Measurements from ENCODE around the gene MAST4. TPM values are rescaled to one million over a fixed set of nuclear protein-coding genes. Genes with fewer than 3 reads are reported as not detected.

Gene MAST4
- total RNA-seq, 1 experiment from 2014 or later, result 11.8 TPM

- Histone ChIP-seq H3K36me3 (ENCODE audit: insufficient read depth, low read length) (no peaks in the 10 kb centered on the region), H2AFZ (ENCODE audit: low read length) (no peak overlapping the region), H3K9me3 (ENCODE audit: low read length) (no peaks in the 10 kb centered on the region), H3K27me3 (ENCODE audit: low read length) (no peaks in the 10 kb centered on the region), H3K9me2 (replicated peaks; ENCODE audit: insufficient read depth, low read length) (no peaks in the 10 kb centered on the region), H3K4me3 (ENCODE audit: low read length) (no peak overlapping the region), H3K4me2 (ENCODE audit: low read depth, low read length, poor library complexity, severe bottlenecking) (no peak overlapping the region), H3K79me2 (ENCODE audit: low read length) (no peaks in the 10 kb centered on the region), H3K9ac (ENCODE audit: low read length) (no peak overlapping the region), H3K27ac (ENCODE audit: low read length) (no peak overlapping the region), H4K20me1 (ENCODE audit: insufficient read depth, low read depth, low read length) (no peaks in the 10 kb centered on the region), H3K4me1 (ENCODE audit: low read length) (no peaks in the 10 kb centered on the region)
- DNase-seq, result no peak
Measured at GRCh38 chr5:66658516-66658915, 62.3 kb downstream of the MAST4 start.

GRCh38 chr5:66659780-66660179, 63.6 kb downstream of the MAST4 start:
- no peaks in the 10 kb centered on the region for H3K36me3 ChIP-seq (ENCODE audit: insufficient read depth, low read length)
- no peaks in the 10 kb centered on the region for H3K27me3 ChIP-seq (ENCODE audit: low read length)
- H3K9me2 ChIP-seq (replicated peaks; ENCODE audit: insufficient read depth, low read length), result no peaks in the 10 kb centered on the region; the same call in 1 of the 2 replicates
- no peak overlapping the region for H3K27ac ChIP-seq (ENCODE audit: low read length)
- no peak overlapping the region for H2AFZ ChIP-seq (ENCODE audit: low read length)
- no peak for DNase-seq
- no peaks in the 10 kb centered on the region for H3K9me3 ChIP-seq (ENCODE audit: low read length)
- H3K4me3 ChIP-seq (ENCODE audit: low read length), result no peak overlapping the region
- H4K20me1 ChIP-seq (ENCODE audit: insufficient read depth, low read depth, low read length), result no peaks in the 10 kb centered on the region
- H3K79me2 ChIP-seq (ENCODE audit: low read length), result no peaks in the 10 kb centered on the region
- no peaks in the 10 kb centered on the region for H3K4me1 ChIP-seq (ENCODE audit: low read length)
- H3K9ac ChIP-seq (ENCODE audit: low read length), result no peak overlapping the region
- no peak overlapping the region for H3K4me2 ChIP-seq (ENCODE audit: low read depth, low read length, poor library complexity, severe bottlenecking)

- Histone ChIP-seq H3K36me3 (ENCODE audit: insufficient read depth, low read length) (no peaks in the 10 kb centered on the region), H2AFZ (ENCODE audit: low read length) (no peak overlapping the region), H3K4me3 (ENCODE audit: low read length) (no peak overlapping the region), H3K79me2 (ENCODE audit: low read length) (no peaks in the 10 kb centered on the region), H3K4me1 (ENCODE audit: low read length) (no peaks in the 10 kb centered on the region), H3K27me3 (ENCODE audit: low read length) (no peaks in the 10 kb centered on the region), H3K27ac (ENCODE audit: low read length) (no peak overlapping the region), H3K4me2 (ENCODE audit: low read depth, low read length, poor library complexity, severe bottlenecking) (no peak overlapping the region), H3K9me2 (replicated peaks; ENCODE audit: insufficient read depth, low read length) (no peaks in the 10 kb centered on the region; the same call in 1 of the 2 replicates), H4K20me1 (ENCODE audit: insufficient read depth, low read depth, low read length) (no peaks in the 10 kb centered on the region), H3K9me3 (ENCODE audit: low read length) (no peaks in the 10 kb centered on the region), H3K9ac (ENCODE audit: low read length) (no peak overlapping the region)
- no peak for DNase-seq
Measured at GRCh38 chr5:66660396-66660795, 64.2 kb downstream of the MAST4 start.

GRCh38 chr5:66661149-66661548, 65.0 kb downstream of the MAST4 start:
- Histone ChIP-seq H2AFZ (ENCODE audit: low read length) (no peak overlapping the region), H3K4me3 (ENCODE audit: low read length) (no peak overlapping the region), H4K20me1 (ENCODE audit: insufficient read depth, low read depth, low read length) (no peaks in the 10 kb centered on the region), H3K9me2 (replicated peaks; ENCODE audit: insufficient read depth, low read length) (no peaks in the 10 kb centered on the region; the same call in 1 of the 2 replicates), H3K4me2 (ENCODE audit: low read depth, low read length, poor library complexity, severe bottlenecking) (no peak overlapping the region), H3K27me3 (ENCODE audit: low read length) (no peaks in the 10 kb centered on the region), H3K9ac (ENCODE audit: low read length) (no peak overlapping the region), H3K27ac (ENCODE audit: low read length) (no peak overlapping the region), H3K4me1 (ENCODE audit: low read length) (no peaks in the 10 kb centered on the region), H3K9me3 (ENCODE audit: low read length) (no peaks in the 10 kb centered on the region), H3K79me2 (ENCODE audit: low read length) (no peaks in the 10 kb centered on the region), H3K36me3 (ENCODE audit: insufficient read depth, low read length) (no peaks in the 10 kb centered on the region)
- DNase-seq, result no peak

- DNase-seq, result no peak
- Histone ChIP-seq H4K20me1 (ENCODE audit: insufficient read depth, low read depth, low read length) (no peaks in the 10 kb centered on the region), H3K4me2 (ENCODE audit: low read depth, low read length, poor library complexity, severe bottlenecking) (no peak overlapping the region), H3K4me3 (ENCODE audit: low read length) (no peak overlapping the region), H2AFZ (ENCODE audit: low read length) (no peak overlapping the region), H3K4me1 (ENCODE audit: low read length) (no peaks in the 10 kb centered on the region), H3K9me3 (ENCODE audit: low read length) (no peaks in the 10 kb centered on the region), H3K9ac (ENCODE audit: low read length) (no peak overlapping the region), H3K9me2 (replicated peaks; ENCODE audit: insufficient read depth, low read length) (no peaks in the 10 kb centered on the region; the same call in 1 of the 2 replicates), H3K79me2 (ENCODE audit: low read length) (no peaks in the 10 kb centered on the region), H3K27me3 (ENCODE audit: low read length) (no peaks in the 10 kb centered on the region), H3K36me3 (ENCODE audit: insufficient read depth, low read length) (no peaks in the 10 kb centered on the region), H3K27ac (ENCODE audit: low read length) (no peak overlapping the region)
Measured at GRCh38 chr5:66666778-66667177, 70.6 kb downstream of the MAST4 start.

GRCh38 chr5:66669086-66669861, 73.1 kb downstream of the MAST4 start:
- Histone ChIP-seq H3K27ac (ENCODE audit: low read length) (no peak overlapping the region), H2AFZ (ENCODE audit: low read length) (no peak overlapping the region), H3K79me2 (ENCODE audit: low read length) (no peaks in the 10 kb centered on the region), H3K4me2 (ENCODE audit: low read depth, low read length, poor library complexity, severe bottlenecking) (no peak overlapping the region), H3K9me2 (replicated peaks; ENCODE audit: insufficient read depth, low read length) (no peaks in the 10 kb centered on the region; the same call in 1 of the 2 replicates), H3K9me3 (ENCODE audit: low read length) (no peaks in the 10 kb centered on the region), H3K36me3 (ENCODE audit: insufficient read depth, low read length) (no peaks in the 10 kb centered on the region), H3K4me3 (ENCODE audit: low read length) (no peak overlapping the region), H3K27me3 (ENCODE audit: low read length) (no peaks in the 10 kb centered on the region), H3K4me1 (ENCODE audit: low read length) (no peaks in the 10 kb centered on the region), H3K9ac (ENCODE audit: low read length) (no peak overlapping the region), H4K20me1 (ENCODE audit: insufficient read depth, low read depth, low read length) (no peaks in the 10 kb centered on the region)
- no peak for DNase-seq

- Histone ChIP-seq H3K79me2 (ENCODE audit: low read length) (no peaks in the 10 kb centered on the region), H3K9me2 (replicated peaks; ENCODE audit: insufficient read depth, low read length) (no peaks in the 10 kb centered on the region; the same call in 1 of the 2 replicates), H3K4me2 (ENCODE audit: low read depth, low read length, poor library complexity, severe bottlenecking) (no peak overlapping the region), H3K27ac (ENCODE audit: low read length) (no peak overlapping the region), H3K9me3 (ENCODE audit: low read length) (no peaks in the 10 kb centered on the region), H3K36me3 (ENCODE audit: insufficient read depth, low read length) (no peaks in the 10 kb centered on the region), H3K27me3 (ENCODE audit: low read length) (no peaks in the 10 kb centered on the region), H3K4me1 (ENCODE audit: low read length) (no peaks in the 10 kb centered on the region), H4K20me1 (ENCODE audit: insufficient read depth, low read depth, low read length) (no peaks in the 10 kb centered on the region), H3K4me3 (ENCODE audit: low read length) (no peak overlapping the region), H3K9ac (ENCODE audit: low read length) (no peak overlapping the region), H2AFZ (ENCODE audit: low read length) (no peak overlapping the region)
- no peak for DNase-seq
Measured at GRCh38 chr5:66669862-66670195, 73.6 kb downstream of the MAST4 start.

GRCh38 chr5:66671305-66671704, 75.1 kb downstream of the MAST4 start:
- Histone ChIP-seq H2AFZ (ENCODE audit: low read length) (no peak overlapping the region), H3K79me2 (ENCODE audit: low read length) (no peaks in the 10 kb centered on the region), H3K9me2 (replicated peaks; ENCODE audit: insufficient read depth, low read length) (no peaks in the 10 kb centered on the region)

More at GRCh38 chr5:66671305-66671704, 75.1 kb downstream of the MAST4 start:
- Histone ChIP-seq H4K20me1 (ENCODE audit: insufficient read depth, low read depth, low read length) (no peaks in the 10 kb centered on the region), H3K9me3 (ENCODE audit: low read length) (no peaks in the 10 kb centered on the region), H3K4me3 (ENCODE audit: low read length) (no peak overlapping the region), H3K9ac (ENCODE audit: low read length) (no peak overlapping the region), H3K4me2 (ENCODE audit: low read depth, low read length, poor library complexity, severe bottlenecking) (no peak overlapping the region), H3K27me3 (ENCODE audit: low read length) (no peaks in the 10 kb centered on the region), H3K36me3 (ENCODE audit: insufficient read depth, low read length) (no peaks in the 10 kb centered on the region), H3K4me1 (ENCODE audit: low read length) (no peaks in the 10 kb centered on the region), H3K27ac (ENCODE audit: low read length) (no peak overlapping the region)
- DNase-seq, result no peak

All from Karpas-422 (cell line).